DOHH2 (cell line): ENCODE data around the gene GABRG3.

Experiments
- EZH2phosphoT487 ChIP-seq: fragments of 200-600 bp; sonication (generic); IDR thresholded peaks from 2 replicates; pipeline ENCODE4 v1.6.1; 2017; ENCODE audit warnings: borderline replicate concordance, mild to moderate bottlenecking, antibody characterized with exemption, low read length, moderate library complexity, mixed read lengths
- TF ChIP-seq, protein P1 (sequence below): fragments of 200-600 bp; sonication (generic); IDR thresholded peaks from one replicate; pipeline ENCODE4 v1.5.1; 2014; ENCODE audit warnings: antibody characterized with exemption, mild to moderate bottlenecking, low read depth, low read length; ENCODE audit not compliant: poor library complexity, severe bottlenecking

DNA sequence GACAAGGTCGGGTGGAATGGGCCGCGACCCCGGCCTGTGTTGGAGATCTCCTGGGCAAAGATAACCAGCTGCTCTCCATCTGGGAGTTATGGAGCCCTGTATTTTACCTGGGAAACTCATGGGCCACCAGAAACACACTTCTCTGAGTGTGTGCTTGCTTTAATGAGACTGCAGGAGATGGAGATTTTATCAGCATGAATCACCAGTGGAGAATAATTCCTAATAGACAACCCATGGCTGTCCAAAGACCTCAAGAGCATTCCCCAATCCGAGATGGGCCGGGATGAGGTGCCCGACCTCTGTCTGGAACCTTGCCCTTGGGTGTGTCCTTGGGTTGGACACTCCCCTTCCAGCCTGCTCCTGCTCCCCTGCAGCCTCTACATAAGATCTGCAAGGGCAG lies 389.3 kb downstream of the GABRG3 start:
- TF ChIP-seq, protein P1, sequence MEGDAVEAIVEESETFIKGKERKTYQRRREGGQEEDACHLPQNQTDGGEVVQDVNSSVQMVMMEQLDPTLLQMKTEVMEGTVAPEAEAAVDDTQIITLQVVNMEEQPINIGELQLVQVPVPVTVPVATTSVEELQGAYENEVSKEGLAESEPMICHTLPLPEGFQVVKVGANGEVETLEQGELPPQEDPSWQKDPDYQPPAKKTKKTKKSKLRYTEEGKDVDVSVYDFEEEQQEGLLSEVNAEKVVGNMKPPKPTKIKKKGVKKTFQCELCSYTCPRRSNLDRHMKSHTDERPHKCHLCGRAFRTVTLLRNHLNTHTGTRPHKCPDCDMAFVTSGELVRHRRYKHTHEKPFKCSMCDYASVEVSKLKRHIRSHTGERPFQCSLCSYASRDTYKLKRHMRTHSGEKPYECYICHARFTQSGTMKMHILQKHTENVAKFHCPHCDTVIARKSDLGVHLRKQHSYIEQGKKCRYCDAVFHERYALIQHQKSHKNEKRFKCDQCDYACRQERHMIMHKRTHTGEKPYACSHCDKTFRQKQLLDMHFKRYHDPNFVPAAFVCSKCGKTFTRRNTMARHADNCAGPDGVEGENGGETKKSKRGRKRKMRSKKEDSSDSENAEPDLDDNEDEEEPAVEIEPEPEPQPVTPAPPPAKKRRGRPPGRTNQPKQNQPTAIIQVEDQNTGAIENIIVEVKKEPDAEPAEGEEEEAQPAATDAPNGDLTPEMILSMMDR = no peak
- TF ChIP-seq EZH2phosphoT487 = no peak
